GM12878 (cell line): ENCODE measurements around the gene IL4I1. TPM values are rescaled to one million over a fixed set of nuclear protein-coding genes. Genes with fewer than 3 reads are reported as not detected.

Experiments
- ATAC-seq: fragments of 200-7000 bp; cut with Tn5 transposase; 3 replicates; pipeline ENCODE4 v1.9.1; 2020; ENCODE audit warnings: mild to moderate bottlenecking, moderate library complexity
- BruUV-seq: library from RNA; stranded (reverse); fragments of 400-500 nt; replicated peaks from 2 replicates; lab custom pipeline; 2021; lab: Mats Ljungman, UMichigan
- CTCF ChIA-PET: fragments of 300-600 bp; sonication (Branson Sonifier 250); formaldehyde crosslinking; extraction: SDS; loops from one replicate; lab custom pipeline; 2021; ENCODE audit warnings: inconsistent platforms; lab: Yijun Ruan, JAX
- POLR2A ChIA-PET: fragments of 350-600 bp; formaldehyde crosslinking; extraction: SDS; loops from one replicate; lab custom pipeline; 2021; ENCODE audit warnings: inconsistent platforms; lab: Charles Lee
- RAD21 ChIA-PET: fragments of 300-600 bp; sonication (Branson Sonifier 250); formaldehyde crosslinking; loops from one replicate; lab custom pipeline; 2023; ENCODE audit warnings: antibody characterized with exemption; ENCODE audit not compliant: unreplicated experiment; lab: Charles Lee
- SMC1A ChIA-PET: fragments of 300-600 bp; sonication (Branson Sonifier 250); formaldehyde crosslinking; loops from one replicate; lab custom pipeline; 2023; ENCODE audit not compliant: unreplicated experiment, uncharacterized antibody; lab: Charles Lee
- DNase-seq: peaks from one replicate; pipeline ENCODE4 v3.0.0-alpha.2; 2011; ENCODE audit warnings: low read depth, low spot score
- FAIRE-seq: peaks from 3 replicates; lab custom pipeline; 2011; peaks lifted over from hg19 to GRCh38; lab: Jason Lieb, UNC
- H2AFZ ChIP-seq: 2 replicates; pipeline ENCODE4 v1.6.0; 2011; ENCODE audit warnings: low read depth, low read length, control low read depth; ENCODE audit not compliant: control insufficient read depth
- H3K27ac ChIP-seq: 2 replicates; pipeline ENCODE4 v1.5.1; 2011; ENCODE audit warnings: control low read depth; ENCODE audit not compliant: control insufficient read depth, insufficient read depth
- H3K27me3 ChIP-seq, 2 experiments: replicated peaks in 1 of 2; 2 replicates each; pipeline versions ENCODE4 v1.6.0 to v1.6.1; 2011; ENCODE audit warnings: low read length in 1 of 2; ENCODE audit not compliant: control insufficient read depth in 2 of 2, insufficient read depth in 2 of 2
- H3K36me3 ChIP-seq, 2 experiments: 2 replicates each; pipeline ENCODE4 v1.5.1; 2011; ENCODE audit warnings: low read length in 1 of 2; ENCODE audit not compliant: control insufficient read depth in 2 of 2, insufficient read depth in 2 of 2
- H3K4me1 ChIP-seq: 2 replicates; pipeline ENCODE4 v1.6.1; 2011; ENCODE audit warnings: mild to moderate bottlenecking, low read length, moderate library complexity, mixed read lengths; ENCODE audit not compliant: control insufficient read depth, insufficient read depth
- H3K4me2 ChIP-seq: 2 replicates; pipeline ENCODE4 v1.6.0; 2011; ENCODE audit warnings: control low read depth; ENCODE audit not compliant: control insufficient read depth, insufficient read depth
- H3K4me3 ChIP-seq: fragments of 200-600 bp; sonication (generic); 2 replicates; pipeline ENCODE4 v1.5.1; 2016
- H3K79me2 ChIP-seq: 2 replicates; pipeline ENCODE4 v1.6.0; 2011; ENCODE audit warnings: low read length; ENCODE audit not compliant: control insufficient read depth, insufficient read depth
- H3K9ac ChIP-seq: 2 replicates; pipeline ENCODE4 v1.8.0; 2011; ENCODE audit warnings: low read length, control low read depth, mixed read lengths; ENCODE audit not compliant: control insufficient read depth, insufficient read depth
- H3K9me3 ChIP-seq: replicated peaks from 3 replicates; pipeline ENCODE4 v1.5.1; 2011; ENCODE audit warnings: mild to moderate bottlenecking, low read length; ENCODE audit not compliant: control insufficient read depth, insufficient read depth
- H4K20me1 ChIP-seq: 2 replicates; pipeline ENCODE4 v1.6.0; 2011; ENCODE audit not compliant: control insufficient read depth, insufficient read depth
- BACH1 ChIP-seq: fragments of 450-650 bp; IDR thresholded peaks from 2 replicates; pipeline ENCODE4 v1.6.1; 2017; ENCODE audit warnings: mild to moderate bottlenecking, borderline replicate concordance
- CBX3 ChIP-seq: fragments of 200-600 bp; sonication (generic); IDR thresholded peaks from 2 replicates; pipeline ENCODE4 v1.6.1; 2016; ENCODE audit warnings: low read depth, borderline replicate concordance
- ESRRA ChIP-seq: IDR thresholded peaks from 2 replicates; pipeline ENCODE4 v1.6.1; 2012; ENCODE audit warnings: mild to moderate bottlenecking, low read length, improper control_type of control experiment
- FOXK2 ChIP-seq: fragments of 450-650 bp; IDR thresholded peaks from 2 replicates; pipeline ENCODE4 v1.6.1; 2017; ENCODE audit warnings: mild to moderate bottlenecking, moderate library complexity
- HDAC2 ChIP-seq: fragments of 200-600 bp; sonication (generic); IDR thresholded peaks from 2 replicates; pipeline ENCODE4 v1.6.1; 2017
- IKZF1 ChIP-seq: fragments of 450-650 bp; conservative IDR thresholded peaks from 2 replicates; pipeline ENCODE4 v1.6.1; 2017; ENCODE audit warnings: antibody characterized with exemption, mild to moderate bottlenecking
- MEF2A ChIP-seq: IDR thresholded peaks from 2 replicates; pipeline ENCODE4 v1.6.1; 2011; ENCODE audit warnings: low read depth, mild to moderate bottlenecking, low read length, moderate library complexity; ENCODE audit not compliant: insufficient read depth
- NR2C1 ChIP-seq: fragments of 450-650 bp; IDR thresholded peaks from 2 replicates; pipeline ENCODE4 v1.6.1; 2017; ENCODE audit warnings: antibody characterized with exemption, mild to moderate bottlenecking, moderate library complexity
- NRF1 ChIP-seq: conservative IDR thresholded peaks from 2 replicates; pipeline ENCODE4 v1.6.1; 2011; ENCODE audit warnings: mild to moderate bottlenecking, low read depth, low read length, improper control_type of control experiment
- PAX8 ChIP-seq: fragments of 450-650 bp; IDR thresholded peaks from 2 replicates; pipeline ENCODE4 v1.6.1; 2017; ENCODE audit warnings: mild to moderate bottlenecking, moderate library complexity
- PML ChIP-seq: IDR thresholded peaks from 2 replicates; pipeline ENCODE4 v1.6.1; 2012; ENCODE audit warnings: low read length, inconsistent platforms
- POLR2A ChIP-seq: IDR thresholded peaks from 2 replicates; pipeline ENCODE4 v1.6.1; 2011; ENCODE audit warnings: low read depth, mild to moderate bottlenecking, low read length
- TCF7 ChIP-seq: IDR thresholded peaks from 2 replicates; pipeline ENCODE4 v1.6.1; 2014; ENCODE audit warnings: antibody characterized with exemption, borderline replicate concordance
- WGBS: methylation state at CpG from one replicate; pipeline ENCODE4 v1.1.6; 2016; ENCODE audit warnings: low lambda C conversion rate; ENCODE audit not compliant: insufficient replicate concordance, insufficient coverage; ENCODE audit errors: missing lambda C conversion rate; 5-methylcytosine and 5-hydroxymethylcytosine counted together
- in situ Hi-C: fragments of 300-500 bp; cut with MboI; formaldehyde crosslinking; loops from 9 replicates; pipeline ENCODE4 v1.14.3; 2018; ENCODE audit warnings: mixed read lengths
- intact Hi-C: fragments of 100-400 bp; cut with micrococcal nuclease; formaldehyde crosslinking; loops from one replicate; pipeline ENCODE4 v1.14.2; 2022; ENCODE audit not compliant: unreplicated experiment
- polyA plus RNA-seq, 11 experiments: library from polyadenylated mRNA; depleted of rRNA in 4 of 11; unstranded in 6 of 11; stranded (reverse) in 5 of 11; fragments of >200 nt; fragmentation: Nextera tagmentation in 4 of 11; fragmentation: Illumina TruSeq in 1 of 11; extraction: Ambion mirVana in 4 of 11; extraction: Trizol in 1 of 11; gene quantifications; 1 replicate in 1 of 11; 2 replicates in 10 of 11; pipeline versions ENCODE4 v1.2.1 to v1.2.3, GENCODE V29; 2011 to 2016; ENCODE audit warnings: inconsistent platforms in 2 of 11, missing spikeins in 2 of 11, low read depth in 1 of 11
- total RNA-seq, 4 experiments: library from RNA; depleted of rRNA in 3 of 4; stranded (reverse); fragments of >200 nt in 3 of 4; fragmentation: Illumina TruSeq in 1 of 4; extraction: Trizol in 1 of 4; gene quantifications; 2 replicates each; pipeline versions ENCODE4 v1.2.1 to v1.2.3, GENCODE V29; 2013 to 2021
- TF ChIP-seq, protein P1 (sequence below): IDR thresholded peaks from 2 replicates; pipeline ENCODE4 v1.6.1; 2011; ENCODE audit warnings: borderline replicate concordance, low read depth, mild to moderate bottlenecking, moderate library complexity, mixed read lengths, low read length; ENCODE audit not compliant: insufficient read depth; ENCODE audit errors: extremely low read length
- TF ChIP-seq, protein P2 (sequence below): IDR thresholded peaks from 2 replicates; pipeline ENCODE4 v1.6.1; 2011; ENCODE audit warnings: low read depth, low read length, improper control_type of control experiment, borderline replicate concordance

The IL4I1 gene
- total and polyA plus RNA-seq, 10 of the 15 experiments (the other 5 are each of a cell fraction or from before 2014, with no cell fraction given): 0.62 to 83.8 (median 42.8) TPM

DNA sequence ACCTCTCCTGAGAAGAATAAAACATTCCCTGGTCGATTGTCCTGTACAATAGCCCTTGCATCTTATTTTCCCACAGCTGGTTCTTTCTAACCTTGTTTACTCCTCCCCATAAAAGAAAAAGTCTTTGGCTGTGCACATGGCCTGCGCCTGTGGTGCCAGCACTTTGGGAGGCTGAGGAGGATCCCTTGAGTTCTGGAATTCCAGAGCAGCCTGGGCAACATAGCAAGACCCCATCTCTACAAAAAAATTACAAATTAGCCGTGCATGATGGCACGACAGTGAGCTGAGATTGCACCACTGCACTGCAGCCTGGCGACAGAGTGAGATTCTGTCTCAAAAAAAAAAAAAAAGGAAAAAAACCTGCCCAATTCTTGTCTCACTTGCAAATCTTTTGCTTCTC is 39.9 kb upstream of the IL4I1 start:
- FAIRE-seq: no peak
- ChIA-PET SMC1A (no interaction called here), RAD21 (no interaction called here), POLR2A (no interaction called here), CTCF (interaction anchor here (5.0 kb wide), 1 partner anchor 199 kb away, joined by 23 read pairs; no protein-coding TSS in a partner anchor)
- H2AFZ ChIP-seq: no peak overlapping the region
- H3K27ac ChIP-seq: no peak overlapping the region
- WGBS: 39% methylated on average over 5 of the region's 5 CpGs
- H3K9ac ChIP-seq: no peak overlapping the region
- peaks cover 4% of the 10 kb centered on the region in 2 experiments; a peak in 3 of 4 replicates for H3K36me3 ChIP-seq
- intact Hi-C loops: no loop called here
- no peaks in the 10 kb centered on the region for H4K20me1 ChIP-seq
- no peaks in the 10 kb centered on the region; the same call in 1 of the 2 replicates for H3K4me1 ChIP-seq
- TF ChIP-seq POLR2A: peak; percentile 19; the same call in 1 of the 2 replicates
- TF ChIP-seq, protein P1, sequence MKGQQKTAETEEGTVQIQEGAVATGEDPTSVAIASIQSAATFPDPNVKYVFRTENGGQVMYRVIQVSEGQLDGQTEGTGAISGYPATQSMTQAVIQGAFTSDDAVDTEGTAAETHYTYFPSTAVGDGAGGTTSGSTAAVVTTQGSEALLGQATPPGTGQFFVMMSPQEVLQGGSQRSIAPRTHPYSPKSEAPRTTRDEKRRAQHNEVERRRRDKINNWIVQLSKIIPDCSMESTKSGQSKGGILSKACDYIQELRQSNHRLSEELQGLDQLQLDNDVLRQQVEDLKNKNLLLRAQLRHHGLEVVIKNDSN: no peak
- no peaks in the 10 kb centered on the region for H3K9me3 ChIP-seq
- no TSS peak for BruUV-seq
- in situ Hi-C loops: loop anchor here (5.0 to 10.0 kb wide), 2 partner anchors 46 to 198 kb away; no protein-coding TSS in a partner anchor
- peaks cover 5% of the 10 kb centered on the region for H3K79me2 ChIP-seq
- no peak for DNase-seq
- H3K4me2 ChIP-seq: no peak overlapping the region
- no peaks in the 10 kb centered on the region for H3K27me3 ChIP-seq
- ATAC-seq: no peak
- no peak overlapping the region for H3K4me3 ChIP-seq

DNA sequence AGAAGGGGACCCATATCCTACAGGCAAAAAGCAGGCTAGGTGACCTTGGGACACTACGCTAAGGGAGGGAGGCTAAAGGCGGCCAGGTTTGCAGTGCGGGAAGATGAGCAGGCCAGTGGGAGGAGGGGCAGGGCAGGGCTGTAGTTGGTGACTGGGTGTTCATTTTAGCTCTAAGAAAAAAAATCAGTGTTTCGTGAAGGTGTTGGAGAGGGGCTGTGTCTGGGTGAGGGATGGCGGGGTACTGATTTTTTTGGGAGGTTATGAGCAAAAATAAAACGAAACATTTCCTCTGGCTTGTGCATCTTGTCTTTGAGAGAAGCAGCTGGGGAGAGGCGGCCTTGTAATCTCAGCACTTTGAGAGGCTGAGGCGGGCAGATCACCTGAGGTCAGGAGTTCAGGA is 37.0 kb upstream of the IL4I1 start:
- Histone ChIP-seq H3K27me3 (no peaks in the 10 kb centered on the region), H3K36me3 (peaks cover 6 to 9% of the 10 kb centered on the region in 2 experiments; a peak in 3 of 4 replicates), H3K4me3 (no peak overlapping the region), H3K79me2 (peaks cover 32% of the 10 kb centered on the region), H3K4me1 (peaks cover 4% of the 10 kb centered on the region), H3K9ac (no peak overlapping the region), H2AFZ (no peak overlapping the region), H3K9me3 (no peaks in the 10 kb centered on the region), H3K27ac (no peak overlapping the region), H3K4me2 (no peak overlapping the region), H4K20me1 (no peaks in the 10 kb centered on the region)
- intact Hi-C loops: no loop called here
- POLR2A ChIA-PET: interaction anchor here (0.8 to 1.5 kb wide), 2 partner anchors 14 to 22 kb away, joined by 3 to 5 read pairs; no protein-coding TSS in a partner anchor
- CTCF ChIA-PET: interaction anchor here (0.6 to 1.5 kb wide), 3 partner anchors 46 to 50 kb away, joined by 3 to 4 read pairs (median 3); no protein-coding TSS in a partner anchor
- DNase-seq (no peak), ATAC-seq (no peak), FAIRE-seq (no peak)
- no TSS peak for BruUV-seq
- WGBS: 87% methylated on average over 8 of the region's 8 CpGs
- RAD21 ChIA-PET: interaction anchor here (0.8 kb wide), 1 partner anchor 64 kb away, joined by 3 read pairs; no protein-coding TSS in a partner anchor
- in situ Hi-C loops: loop anchor here (10.0 kb wide), 1 partner anchor 201 kb away; no protein-coding TSS in a partner anchor
- SMC1A ChIA-PET: interaction anchor here (1.2 kb wide), 1 partner anchor 22 kb away, joined by 3 read pairs; no protein-coding TSS in a partner anchor
- TF ChIP-seq ESRRA: no peak
- no peak for TF ChIP-seq HDAC2
- no peak for TF ChIP-seq CBX3
- TF ChIP-seq NRF1: no peak
- no peak for TF ChIP-seq IKZF1
- no peak for TF ChIP-seq MEF2A
- TF ChIP-seq TCF7: no peak
- TF ChIP-seq, protein P2, sequence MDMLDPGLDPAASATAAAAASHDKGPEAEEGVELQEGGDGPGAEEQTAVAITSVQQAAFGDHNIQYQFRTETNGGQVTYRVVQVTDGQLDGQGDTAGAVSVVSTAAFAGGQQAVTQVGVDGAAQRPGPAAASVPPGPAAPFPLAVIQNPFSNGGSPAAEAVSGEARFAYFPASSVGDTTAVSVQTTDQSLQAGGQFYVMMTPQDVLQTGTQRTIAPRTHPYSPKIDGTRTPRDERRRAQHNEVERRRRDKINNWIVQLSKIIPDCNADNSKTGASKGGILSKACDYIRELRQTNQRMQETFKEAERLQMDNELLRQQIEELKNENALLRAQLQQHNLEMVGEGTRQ: no peak
- TF ChIP-seq PAX8: no peak
- TF ChIP-seq NR2C1: no peak
- 0 out of 2 replicates have a peak, but pooled peaks have one; percentile 26 for TF ChIP-seq PML
- peak; percentile 84 for TF ChIP-seq POLR2A
- no peak for TF ChIP-seq FOXK2
- 0 out of 2 replicates have a peak, but pooled peaks have one; percentile 38 for TF ChIP-seq BACH1
